Activated gamma-delta T cell treated with anti-CD3 and anti-CD28 coated beads, Interleukin-2, amount 50 U/mL, for 16 hours (primary cell): ENCODE measurements around the gene MAML2.
A peak's percentile ranks its signal among the peaks of the same experiment; 100 is the strongest.

Experiments
- DNase-seq: peaks from one replicate; pipeline ENCODE4 v3.0.0-alpha.2; 2020; ENCODE audit warnings: low read depth

The MAML2 gene

GRCh38 chr11:96155627-96156378, 187.2 kb downstream of the MAML2 start:
- DNase-seq, result peak; percentile 52

GRCh38 chr11:96154802-96155520, 188.0 kb downstream of the MAML2 start:
- no peak for DNase-seq

DNA sequence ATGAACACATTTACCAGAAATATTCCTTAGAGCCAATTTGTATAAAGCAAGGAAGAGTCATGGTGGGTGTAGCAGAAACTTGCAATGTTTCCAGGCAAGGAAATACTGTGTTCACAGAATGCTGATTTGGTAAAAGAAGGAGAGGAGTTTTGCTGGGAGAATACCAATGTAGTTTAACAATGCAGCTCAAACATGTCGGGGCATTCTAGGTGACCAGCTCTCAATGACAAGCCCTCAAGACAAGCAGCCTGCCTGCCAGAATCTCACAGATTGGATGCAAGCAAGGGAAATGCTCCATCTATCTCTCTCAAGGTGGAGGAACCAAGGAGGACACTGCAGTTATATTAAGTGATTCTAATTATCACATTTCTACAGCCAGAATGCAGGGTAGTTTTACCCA, 190.4 kb downstream of the MAML2 start:
- no peak for DNase-seq

- no peak for DNase-seq
These were observed 191.5 kb downstream of the MAML2 start for GRCh38 chr11:96151501-96151900.

DNA sequence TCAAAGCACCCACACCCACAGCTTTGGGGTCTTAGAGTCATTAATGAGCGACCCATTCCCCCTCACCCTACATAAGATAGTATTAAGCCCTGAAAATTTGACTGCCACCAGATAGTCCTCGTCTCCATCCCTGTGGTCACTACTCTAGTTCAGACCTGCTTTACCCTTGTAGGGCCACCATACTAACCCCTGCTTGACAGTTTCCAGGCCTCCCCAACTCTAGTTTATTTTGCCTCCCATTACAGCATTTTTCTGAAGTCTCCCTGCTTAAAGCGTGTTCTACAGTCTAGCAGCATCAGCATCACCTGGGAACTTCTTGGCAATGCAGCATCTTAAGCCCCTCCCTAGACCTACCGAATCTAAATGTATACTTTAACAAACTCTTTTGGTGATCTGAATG, 192.4 kb downstream of the MAML2 start:
- DNase-seq, result no peak

GRCh38 chr11:96149743-96150555, 193.0 kb downstream of the MAML2 start:
- no peak for DNase-seq

GRCh38 chr11:96147906-96148486, 195.0 kb downstream of the MAML2 start:
- DNase-seq, result no peak

- no peak for DNase-seq
These were observed 195.8 kb downstream of the MAML2 start for GRCh38 chr11:96147186-96147585.

DNA sequence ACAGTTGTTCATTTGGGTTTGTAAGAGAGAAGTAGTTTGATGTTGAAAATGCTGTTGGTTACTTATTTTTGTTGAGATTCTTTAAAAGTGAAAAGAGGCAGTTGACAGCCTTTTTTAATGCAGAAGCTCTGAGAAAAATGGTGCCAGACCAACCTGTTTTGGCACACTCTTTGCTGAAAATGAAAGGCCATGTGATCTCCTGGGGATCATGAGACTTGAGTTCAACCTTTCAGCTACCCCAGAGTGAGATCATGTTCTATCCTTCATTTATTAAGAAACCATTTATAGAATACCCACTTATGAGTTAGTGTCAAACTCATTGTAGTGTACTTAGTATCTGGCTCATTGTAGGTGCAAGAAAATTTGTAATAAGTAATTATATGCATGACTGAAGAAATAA, 196.2 kb downstream of the MAML2 start:
- DNase-seq, result no peak

DNA sequence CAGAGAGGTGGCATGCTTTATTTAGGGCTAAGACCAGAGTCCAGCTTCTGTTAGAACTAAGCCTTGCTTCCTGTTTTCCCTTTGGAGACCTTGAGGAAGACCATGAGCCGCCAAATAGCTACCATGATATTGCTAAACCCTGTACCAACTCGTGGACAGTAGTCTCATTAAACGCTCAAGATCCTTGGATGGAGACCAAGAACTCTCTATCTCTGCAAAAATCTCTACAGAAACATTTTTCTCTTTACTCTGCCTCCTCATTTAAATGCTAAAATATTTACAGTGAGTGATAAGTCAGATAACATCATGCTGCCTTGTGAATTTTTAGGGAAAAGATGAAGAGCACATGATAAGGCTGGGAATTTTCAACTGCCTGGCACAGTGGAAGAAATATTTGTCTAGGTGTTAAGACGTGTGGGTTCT, 197.8 kb downstream of the MAML2 start:
- no peak for DNase-seq

DNA sequence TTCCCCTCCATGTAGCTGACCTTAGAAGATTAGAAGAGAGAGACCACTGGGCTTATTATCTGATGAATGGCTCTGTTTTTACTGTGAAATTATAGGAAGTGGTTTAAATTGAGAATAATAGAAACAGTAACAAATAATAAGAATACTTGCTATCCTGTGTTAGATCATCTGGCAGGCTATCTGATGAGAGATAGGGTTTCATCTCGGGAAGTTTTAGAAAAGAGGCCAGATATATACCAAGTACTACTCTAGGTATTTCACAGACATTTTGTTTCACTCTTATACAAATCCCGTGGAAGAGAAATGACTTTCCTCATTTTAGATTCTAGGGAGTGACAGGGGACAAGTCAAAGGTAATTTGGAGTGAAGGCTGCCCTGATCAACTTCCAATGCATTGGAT, 198.4 kb downstream of the MAML2 start:
- no peak for DNase-seq

GRCh38 chr11:96143041-96143521, 199.9 kb downstream of the MAML2 start:
- DNase-seq, result no peak

GRCh38 chr11:96141626-96142025, 201.4 kb downstream of the MAML2 start:
- no peak for DNase-seq

- DNase-seq, result no peak
These were observed 203.3 kb downstream of the MAML2 start for GRCh38 chr11:96139691-96140090.

DNA sequence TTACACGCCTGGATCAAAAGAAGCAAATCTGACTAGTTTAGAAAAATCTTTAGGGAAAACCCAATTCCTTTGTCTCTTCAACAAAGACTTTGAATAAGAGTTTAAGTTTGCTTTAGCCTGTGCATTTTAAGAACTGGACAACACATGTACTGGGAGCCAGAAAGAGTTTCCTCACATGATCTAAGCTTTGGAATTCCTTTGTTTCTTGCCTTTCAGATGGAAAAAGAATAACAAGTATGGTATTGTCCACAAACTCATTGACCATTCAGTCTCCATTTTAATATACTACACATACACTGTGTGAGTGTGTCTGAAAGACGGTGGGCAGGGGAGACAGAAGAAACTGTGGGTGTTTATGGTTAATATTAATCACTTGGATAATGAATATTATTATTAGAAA, 205.6 kb downstream of the MAML2 start:
- no peak for DNase-seq

- DNase-seq, result no peak
These were observed 206.2 kb downstream of the MAML2 start for GRCh38 chr11:96136613-96137298.

- DNase-seq, result no peak
These were observed 208.4 kb downstream of the MAML2 start for GRCh38 chr11:96134602-96135001.

GRCh38 chr11:96132437-96132836, 210.6 kb downstream of the MAML2 start:
- DNase-seq, result no peak

DNA sequence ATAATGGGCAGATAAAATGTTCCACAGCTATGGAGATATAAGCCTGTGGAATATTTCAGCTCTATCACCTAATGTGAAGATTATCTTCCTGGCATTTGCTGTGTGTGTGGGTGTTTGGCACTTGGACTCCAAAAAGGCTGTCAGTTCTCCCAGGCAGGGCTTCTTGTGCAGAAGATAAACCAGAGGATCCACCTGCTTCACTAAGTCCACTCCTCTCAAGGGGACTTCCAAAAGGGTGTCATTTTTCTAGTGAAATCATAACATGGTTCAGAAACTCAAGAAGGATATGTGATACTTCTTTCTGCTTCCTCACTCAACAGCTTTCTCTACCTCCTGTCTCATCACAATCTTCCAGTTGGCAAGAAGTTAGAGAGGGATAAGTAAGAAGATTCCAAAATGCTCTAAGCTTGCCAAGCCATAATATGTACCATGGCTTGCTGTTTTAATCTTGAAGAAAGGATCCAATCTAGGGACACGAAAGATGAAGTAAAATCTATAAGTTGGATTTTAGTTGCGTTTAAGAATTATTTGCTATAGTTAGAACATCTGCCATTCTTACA, 212.9 kb downstream of the MAML2 start:
- no peak for DNase-seq

GRCh38 chr11:96127596-96127959, 215.4 kb downstream of the MAML2 start:
- no peak for DNase-seq

GRCh38 chr11:96126917-96127595, 215.9 kb downstream of the MAML2 start:
- DNase-seq, result no peak
